Measurements from ENCODE around the gene FBXO28.

FBXO28 gene

DNA sequence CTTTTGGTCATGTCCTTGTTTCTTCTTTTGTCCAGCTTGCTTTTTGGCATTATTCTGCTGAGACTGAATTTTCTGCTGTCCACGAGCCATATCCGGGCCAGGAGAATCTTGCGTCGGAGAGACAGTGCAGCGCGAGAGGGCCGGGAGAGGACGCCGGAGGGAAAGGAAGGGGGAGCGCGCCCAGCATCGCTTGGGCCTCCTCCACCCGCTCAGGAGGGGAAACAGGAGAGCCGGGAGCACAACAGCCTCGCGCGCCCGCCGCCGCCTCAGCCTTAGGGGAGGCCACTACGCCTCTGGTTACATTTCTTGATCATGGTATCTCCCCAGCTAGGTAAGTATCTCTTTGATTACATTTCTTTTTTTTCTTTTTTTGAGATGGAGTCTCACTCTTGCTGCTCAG is 61.7 kb downstream of the FBXO28 start:
- H3K4me3 ChIP-seq (ENCODE audit: low read depth, low read length), result no peak overlapping the region
- TF ChIP-seq, protein P1, sequence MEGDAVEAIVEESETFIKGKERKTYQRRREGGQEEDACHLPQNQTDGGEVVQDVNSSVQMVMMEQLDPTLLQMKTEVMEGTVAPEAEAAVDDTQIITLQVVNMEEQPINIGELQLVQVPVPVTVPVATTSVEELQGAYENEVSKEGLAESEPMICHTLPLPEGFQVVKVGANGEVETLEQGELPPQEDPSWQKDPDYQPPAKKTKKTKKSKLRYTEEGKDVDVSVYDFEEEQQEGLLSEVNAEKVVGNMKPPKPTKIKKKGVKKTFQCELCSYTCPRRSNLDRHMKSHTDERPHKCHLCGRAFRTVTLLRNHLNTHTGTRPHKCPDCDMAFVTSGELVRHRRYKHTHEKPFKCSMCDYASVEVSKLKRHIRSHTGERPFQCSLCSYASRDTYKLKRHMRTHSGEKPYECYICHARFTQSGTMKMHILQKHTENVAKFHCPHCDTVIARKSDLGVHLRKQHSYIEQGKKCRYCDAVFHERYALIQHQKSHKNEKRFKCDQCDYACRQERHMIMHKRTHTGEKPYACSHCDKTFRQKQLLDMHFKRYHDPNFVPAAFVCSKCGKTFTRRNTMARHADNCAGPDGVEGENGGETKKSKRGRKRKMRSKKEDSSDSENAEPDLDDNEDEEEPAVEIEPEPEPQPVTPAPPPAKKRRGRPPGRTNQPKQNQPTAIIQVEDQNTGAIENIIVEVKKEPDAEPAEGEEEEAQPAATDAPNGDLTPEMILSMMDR (IDR thresholded peaks at IDR 0.05; ENCODE audit: borderline replicate concordance, insufficient read depth, low read depth, low read length), result no peak

DNA sequence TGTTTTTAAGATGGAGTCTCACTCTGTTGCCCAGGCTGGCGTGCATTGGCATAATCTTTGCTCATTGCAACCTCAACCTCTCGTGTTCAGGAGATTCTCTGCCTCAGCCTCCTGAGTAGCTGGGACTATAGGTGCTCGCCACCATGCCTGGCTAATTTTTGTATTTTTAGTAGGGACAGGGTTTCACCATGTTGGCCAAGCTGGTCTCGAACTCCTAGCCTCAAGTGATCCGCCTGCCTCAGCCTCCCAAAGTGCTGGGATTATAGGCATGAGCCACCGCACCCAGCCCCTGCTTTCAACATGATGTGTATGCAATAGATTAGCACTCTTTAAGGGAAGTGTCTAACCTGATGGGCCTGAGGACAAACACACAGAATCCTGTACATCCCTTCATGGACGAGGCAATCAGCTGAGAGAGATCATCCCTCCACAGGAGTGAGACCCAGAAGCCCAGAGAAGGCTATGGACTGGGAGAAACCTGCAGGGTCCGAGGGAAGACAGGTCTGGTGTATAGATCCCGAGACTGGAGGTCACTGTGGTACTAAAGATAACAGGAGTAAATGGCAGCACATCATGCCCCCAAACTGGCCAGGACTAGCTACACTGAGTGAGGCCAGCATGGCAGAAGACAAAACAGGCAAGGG is 63.6 kb downstream of the FBXO28 start:
- H3K4me3 ChIP-seq (ENCODE audit: low read depth, low read length), result no peak overlapping the region
- TF ChIP-seq, protein P1 (IDR thresholded peaks at IDR 0.05; ENCODE audit: borderline replicate concordance, insufficient read depth, low read depth, low read length), result no peak

DNA sequence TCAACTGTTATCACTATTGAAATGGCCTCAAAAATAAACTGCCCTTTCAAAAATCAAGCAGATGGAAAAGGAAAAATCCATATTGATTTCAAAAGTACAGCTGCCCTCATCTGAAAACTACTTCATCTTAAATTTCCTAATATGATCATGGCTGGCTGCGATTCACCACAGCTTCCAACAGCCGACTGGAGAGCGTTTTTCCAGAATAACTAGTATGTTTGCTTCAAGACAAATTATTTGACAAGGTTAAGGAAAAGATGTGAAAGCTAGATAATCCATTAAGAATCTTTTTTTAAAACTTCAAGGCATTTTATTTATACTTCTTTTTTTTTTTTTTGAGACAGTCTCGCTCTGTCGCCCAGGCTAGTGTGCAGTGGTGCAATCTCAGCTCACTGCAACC is 65.0 kb downstream of the FBXO28 start:
- TF ChIP-seq, protein P1 (IDR thresholded peaks at IDR 0.05; ENCODE audit: borderline replicate concordance, insufficient read depth, low read depth, low read length), result no peak
- no peak overlapping the region for H3K4me3 ChIP-seq (ENCODE audit: low read depth, low read length)

DNA sequence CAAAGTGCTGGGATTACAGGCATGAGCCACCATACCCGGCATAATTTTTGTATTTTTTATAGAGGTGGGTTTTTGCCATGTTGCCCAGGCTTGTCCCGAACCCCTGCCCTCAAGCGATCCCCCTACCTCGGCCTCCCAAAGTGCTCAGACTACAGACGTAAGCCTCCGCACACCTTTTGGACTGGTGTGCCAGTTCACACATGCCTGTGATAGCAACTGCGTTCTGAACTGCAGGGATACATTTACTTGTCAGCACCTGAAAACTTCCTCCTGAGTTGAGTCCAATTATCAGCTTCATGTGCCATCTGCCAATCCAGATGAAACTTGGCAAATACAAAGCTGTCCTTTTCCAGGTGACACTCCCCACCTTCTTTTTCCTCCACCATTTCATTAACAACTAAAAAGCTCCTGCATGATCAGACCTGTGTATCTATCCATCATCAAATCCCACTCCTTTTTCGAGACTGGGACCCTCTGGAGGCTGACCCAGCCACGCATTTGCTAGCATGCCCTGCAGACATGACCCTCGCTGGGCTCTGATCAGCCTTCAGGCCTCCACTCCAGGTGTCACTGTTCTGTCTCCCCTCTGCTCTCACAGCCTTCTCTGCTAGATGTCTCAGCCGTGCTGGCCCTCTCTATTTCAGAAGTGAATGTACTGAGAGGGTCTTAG is 67.0 kb downstream of the FBXO28 start:
- H3K4me3 ChIP-seq (ENCODE audit: low read depth, low read length), result no peak overlapping the region
- TF ChIP-seq, protein P1 (IDR thresholded peaks at IDR 0.05; ENCODE audit: borderline replicate concordance, insufficient read depth, low read depth, low read length), result no peak

DNA sequence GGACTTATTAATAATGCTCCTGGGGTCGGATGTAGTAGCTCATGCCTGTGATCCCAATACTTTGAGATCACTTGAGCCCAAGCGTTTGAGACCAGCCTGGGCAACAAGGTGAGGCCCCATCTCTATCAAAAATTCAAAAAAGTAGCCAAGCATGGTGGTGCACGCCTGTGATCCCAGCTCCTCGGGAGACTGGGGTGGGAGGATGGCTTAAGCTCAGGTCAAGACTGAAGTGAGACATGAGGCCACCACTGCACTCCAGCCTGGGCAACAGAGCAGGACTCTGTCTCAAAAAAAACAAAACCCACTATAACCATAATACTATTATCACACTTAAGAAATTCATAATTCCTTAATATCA is 67.5 kb downstream of the FBXO28 start:
- no peak overlapping the region for H3K4me3 ChIP-seq (ENCODE audit: low read depth, low read length)
- TF ChIP-seq, protein P1 (IDR thresholded peaks at IDR 0.05; ENCODE audit: borderline replicate concordance, insufficient read depth, low read depth, low read length), result no peak

DNA sequence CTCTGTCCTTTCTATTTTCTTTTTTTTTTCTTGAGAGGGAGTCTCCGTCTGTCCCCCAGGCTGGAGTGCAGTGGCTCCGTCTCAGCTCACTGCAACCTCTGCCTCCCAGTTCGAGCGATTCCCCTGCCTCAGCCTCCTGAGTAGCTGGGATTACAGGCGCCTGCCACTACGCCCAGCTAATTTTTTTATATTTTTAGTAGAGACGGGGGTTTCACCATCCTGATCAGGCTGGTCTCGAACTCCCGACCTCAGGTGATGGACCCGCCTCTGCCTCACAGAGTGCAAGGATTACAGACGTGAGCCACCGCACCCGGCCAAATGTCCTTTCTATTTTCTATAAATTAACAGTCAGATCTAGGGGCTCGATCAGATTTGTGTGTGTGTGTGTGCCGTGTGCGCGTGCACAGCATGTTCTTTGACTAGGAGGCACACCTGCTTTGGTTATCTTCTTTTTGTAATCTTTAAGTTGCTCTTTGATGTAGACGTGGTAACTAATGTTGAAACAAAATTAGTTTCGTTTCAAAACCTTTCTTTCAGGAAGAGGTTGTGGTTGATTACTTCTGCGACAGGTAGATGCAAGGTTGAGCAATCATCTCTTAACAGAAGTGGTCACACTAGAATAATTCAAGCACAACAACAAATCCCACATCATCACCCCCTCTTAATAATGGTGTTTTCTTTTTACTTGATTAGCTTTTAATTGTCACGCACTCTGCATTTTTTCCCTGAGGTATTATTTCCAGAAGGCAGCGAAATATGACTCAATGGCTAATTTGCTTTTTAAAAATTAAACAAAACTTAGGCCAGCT is 68.3 kb downstream of the FBXO28 start:
- TF ChIP-seq, protein P1 (IDR thresholded peaks at IDR 0.05; ENCODE audit: borderline replicate concordance, insufficient read depth, low read depth, low read length), result no peak
- peak overlapping the region; percentile 91 for H3K4me3 ChIP-seq (ENCODE audit: low read depth, low read length)

Measured in GM12875 (cell line).